ENCODE data around the gene CRCP. TPM values are rescaled to one million over a fixed set of nuclear protein-coding genes. Genes with fewer than 3 reads are reported as not detected.
A peak's percentile ranks its signal among the peaks of the same experiment; 100 is the strongest.

The CRCP gene
- polyA plus RNA-seq, 2 of the 4 experiments (the other 2 are of a cell fraction) = 33.1 to 40.3 TPM

GRCh38 chr7:66099551-66100407 lies 14.9 kb upstream of the CRCP start (continued):
- TF ChIP-seq REST (IDR thresholded peaks at IDR 0.05) (no peak), MAZ (IDR thresholded peaks at IDR 0.05; ENCODE audit: borderline replicate concordance, low read depth, low read length) (0 out of 2 replicates have a peak, but pooled peaks have one; percentile 29), POLR2A (IDR thresholded peaks at IDR 0.05; ENCODE audit: low read length) (peak; percentile 31; the same call in 1 of the 2 replicates), BCL3 (IDR thresholded peaks at IDR 0.05) (no peak), HES2 (IDR thresholded peaks at IDR 0.05) (no peak), TFCP2L1 (CRISPR knock-in tag; IDR thresholded peaks at IDR 0.05) (no peak), HMGXB4 (CRISPR knock-in tag; IDR thresholded peaks at IDR 0.05; ENCODE audit: borderline replicate concordance) (no peak), PBX3 (IDR thresholded peaks at IDR 0.05) (no peak; the same call in 1 of the 2 replicates), CBX2 (IDR thresholded peaks at IDR 0.05; ENCODE audit: borderline replicate concordance, low read depth) (no peak)

GRCh38 chr7:66100408-66101050 lies 14.1 kb upstream of the CRCP start:
- ATAC-seq (peak in 1 of 2 experiments; percentile 72; a peak in 3 of 6 replicates), FAIRE-seq (no peak), DNase-seq (ENCODE audit: low read depth in 1 of 2, low spot score in 1 of 2) (no peak)
- ChIA-PET POLR2A (interaction anchor here (0.6 to 1.3 kb wide), 6 partner anchors 14 to 339 kb away, joined by 3 to 8 read pairs (median 3); partner anchors contain the start of gene CRCP), CTCF (interaction anchor here (0.9 kb wide), 1 partner anchor 69 kb away, joined by 3 read pairs; no protein-coding TSS in a partner anchor)
- Histone ChIP-seq H3K9me3 (no peaks in the 10 kb centered on the region), H3K27ac (peak overlapping the region; percentile 95 to 97), H3K4me3 (peak overlapping the region; percentile 45), H3K4me1 (peaks cover 19% of the 10 kb centered on the region), H3K4me2 (peak overlapping the region; percentile 89)
- TF ChIP-seq MAFK (IDR thresholded peaks at IDR 0.05; ENCODE audit: partially characterized antibody) = no peak
- no peak for TF ChIP-seq RAD21 (conservative IDR thresholded peaks at IDR 0.05 in 1 of 2, IDR thresholded peaks at IDR 0.05 in 1 of 2)
- TF ChIP-seq HDAC2 (IDR thresholded peaks at IDR 0.05) = no peak
- no peak for TF ChIP-seq NR3C1 (IDR thresholded peaks at IDR 0.05)
- no peak for TF ChIP-seq CHD4 (IDR thresholded peaks at IDR 0.05; ENCODE audit: borderline replicate concordance)
- TF ChIP-seq RFX5 (IDR thresholded peaks at IDR 0.05) = no peak
- no peak for TF ChIP-seq HMGXB4 (CRISPR knock-in tag; IDR thresholded peaks at IDR 0.05; ENCODE audit: borderline replicate concordance)
- peak; percentile 1 to 68; a peak in 3 of 5 replicates for TF ChIP-seq JUN (IDR thresholded peaks at IDR 0.05)
- TF ChIP-seq TFCP2L1 (CRISPR knock-in tag; IDR thresholded peaks at IDR 0.05) = 0 out of 2 replicates have a peak, but pooled peaks have one; percentile 40
- no peak for TF ChIP-seq BHLHE40 (IDR thresholded peaks at IDR 0.05; ENCODE audit: low read depth, low read length)
- TF ChIP-seq NFE2L2 (conservative IDR thresholded peaks at IDR 0.05; ENCODE audit: low read length) = no peak
- TF ChIP-seq ZNF302 (CRISPR knock-in tag; IDR thresholded peaks at IDR 0.05) = no peak
- no peak for TF ChIP-seq ZSCAN20 (CRISPR knock-in tag; IDR thresholded peaks at IDR 0.05)
- no peak for TF ChIP-seq CHD2 (IDR thresholded peaks at IDR 0.05; ENCODE audit: low read length, partially characterized antibody)
- 0 out of 2 replicates have a peak, but pooled peaks have one; percentile 56 for TF ChIP-seq PBX3 (IDR thresholded peaks at IDR 0.05)
- 32% methylated on average over 12 of the region's 12 CpGs for WGBS (ENCODE audit: missing lambda C conversion rate)

Data from A549 (cell line).